H1 (cell line): ENCODE results near the gene BSN.

Experiments used
- CTCF ChIP-seq, 3 experiments: IDR thresholded peaks; 1 replicate in 2 of 3; 2 replicates in 1 of 3; pipeline versions ENCODE4 v1.5.1 to v1.6.1; 2011; ENCODE audit warnings: low read length in 3 of 3, mild to moderate bottlenecking in 3 of 3, inconsistent platforms in 2 of 3, low read depth in 1 of 3, moderate library complexity in 1 of 3; ENCODE audit not compliant: insufficient read depth in 1 of 3; ENCODE audit errors: control extremely low read depth in 1 of 3
- RFX5 ChIP-seq: IDR thresholded peaks from 2 replicates; pipeline ENCODE4 v1.6.1; 2011; ENCODE audit warnings: low read depth, low read length, improper control_type of control experiment, borderline replicate concordance
- SIN3A ChIP-seq, 2 experiments: IDR thresholded peaks in 1 of 2; conservative IDR thresholded peaks in 1 of 2; 2 replicates each; pipeline ENCODE4 v1.6.1; 2011 to 2012; ENCODE audit warnings: low read length in 2 of 2, improper control_type of control experiment in 1 of 2, low read depth in 1 of 2, mild to moderate bottlenecking in 1 of 2
- SP2 ChIP-seq: IDR thresholded peaks from 2 replicates; pipeline ENCODE4 v1.6.1; 2012; ENCODE audit warnings: mild to moderate bottlenecking, low read length, inconsistent platforms
- TAF1 ChIP-seq: IDR thresholded peaks from 2 replicates; pipeline ENCODE4 v1.6.1; 2011; ENCODE audit warnings: mild to moderate bottlenecking, low read depth, low read length

- TF ChIP-seq SP2, result no peak
- TF ChIP-seq CTCF (IDR thresholded peaks at IDR 0.05; ENCODE audit: control extremely low read depth in 1 of 3, insufficient read depth in 1 of 3, low read depth in 1 of 3, low read length in 3 of 3), result no peak
- TF ChIP-seq RFX5, result no peak
- no peak for TF ChIP-seq SIN3A (conservative IDR thresholded peaks at IDR 0.05 in 1 of 2, IDR thresholded peaks at IDR 0.05 in 1 of 2; ENCODE audit: low read depth in 1 of 2, low read length in 2 of 2)
- TF ChIP-seq TAF1, result no peak
Observed at GRCh38 chr3:49593041-49593440, 38.8 kb downstream of the BSN start.
